K562 (cell line): ENCODE results near the gene URAD. TPM values are rescaled to one million over a fixed set of nuclear protein-coding genes. Genes with fewer than 3 reads are reported as not detected.

Experiments
- ATAC-seq: fragments of 200-7000 bp; cut with Tn5 transposase; 3 replicates; pipeline ENCODE4 v1.9.1; 2020; ENCODE audit warnings: moderate library complexity
- BruUV-seq: library from RNA; stranded (reverse); fragments of 400-500 nt; replicated peaks from 2 replicates; lab custom pipeline; 2021; lab: Mats Ljungman, UMichigan
- CTCF ChIA-PET: fragments of 300-600 bp; formaldehyde crosslinking; extraction: SDS; loops from one replicate; lab custom pipeline; 2021; ENCODE audit warnings: low intra/inter-chr PET ratio; lab: Yijun Ruan, JAX
- POLR2A ChIA-PET: fragments of 300-600, 350-650 bp; sonication (Branson Sonifier 250); formaldehyde crosslinking; extraction: SDS; loops from one replicate; lab custom pipeline; 2021; ENCODE audit warnings: antibody characterized with exemption, inconsistent platforms; lab: Yijun Ruan, JAX
- DNase-seq, 4 experiments: peaks; one replicate each; pipeline versions ENCODE4 v3.0.0 to v3.0.0-alpha.2; 2011 to 2018; ENCODE audit warnings: low spot score in 3 of 4, mixed read lengths in 3 of 4; ENCODE audit errors: extremely low read depth in 1 of 4
- FAIRE-seq: peaks from 2 replicates; lab custom pipeline; 2011; peaks lifted over from hg19 to GRCh38; lab: Jason Lieb, UNC
- H2AFZ ChIP-seq: 2 replicates; pipeline ENCODE4 v1.6.0; 2011; ENCODE audit warnings: low read depth, low read length, control low read depth, inconsistent platforms
- H3K27ac ChIP-seq: fragments of 200-600 bp; 3 replicates; pipeline ENCODE4 v1.8.0; 2011; ENCODE audit warnings: low read depth, mild to moderate bottlenecking, control low read depth, inconsistent platforms, low read length, moderate library complexity, mixed read lengths; ENCODE audit errors: extremely low read depth
- H3K27me3 ChIP-seq, 2 experiments: fragments of 300-600 bp in 1 of 2; 2 replicates in 1 of 2; 3 replicates in 1 of 2; pipeline versions ENCODE4 v1.6.0 to v1.8.0; 2011; ENCODE audit warnings: inconsistent platforms in 2 of 2, low read length in 2 of 2, mild to moderate bottlenecking in 1 of 2, mixed read lengths in 1 of 2, moderate library complexity in 1 of 2; ENCODE audit not compliant: control insufficient read depth in 2 of 2, insufficient read depth in 2 of 2
- H3K36me3 ChIP-seq: fragments of 300-600 bp; 3 replicates; pipeline ENCODE4 v1.8.0; 2011; ENCODE audit warnings: mild to moderate bottlenecking, low read length, inconsistent platforms; ENCODE audit not compliant: control insufficient read depth, insufficient read depth
- H3K4me1 ChIP-seq, 2 experiments: fragments of 200-600 bp in 1 of 2; replicated peaks in 1 of 2; 2 replicates in 1 of 2; 3 replicates in 1 of 2; pipeline versions ENCODE4 v1.5.1 to v1.8.0; 2011; ENCODE audit warnings: inconsistent platforms in 2 of 2, low read length in 2 of 2, mild to moderate bottlenecking in 1 of 2, mixed read lengths in 1 of 2, moderate library complexity in 1 of 2; ENCODE audit not compliant: control insufficient read depth in 2 of 2, insufficient read depth in 2 of 2
- H3K4me2 ChIP-seq: 2 replicates; pipeline ENCODE4 v1.6.1; 2011; ENCODE audit warnings: low read length, control low read depth, inconsistent platforms, mixed read lengths; ENCODE audit not compliant: insufficient read depth
- H3K4me3 ChIP-seq: fragments of 200-600 bp; sonication (generic), shearing (Covaris generic); 2 replicates; pipeline ENCODE4 v1.5.1; 2016; ENCODE audit warnings: control low read depth, inconsistent platforms
- H3K79me2 ChIP-seq: fragments of 200-600 bp; 3 replicates; pipeline ENCODE4 v1.8.0; 2011; ENCODE audit warnings: low read length, inconsistent platforms; ENCODE audit not compliant: control insufficient read depth, insufficient read depth
- H3K9ac ChIP-seq, 2 experiments: 2 replicates each; pipeline versions ENCODE4 v1.6.0 to v1.6.1; 2011; ENCODE audit warnings: low read depth in 2 of 2, low read length in 2 of 2, control low read depth in 1 of 2, inconsistent platforms in 1 of 2, mild to moderate bottlenecking in 1 of 2, mixed read lengths in 1 of 2; ENCODE audit not compliant: insufficient read depth in 1 of 2
- H3K9me1 ChIP-seq: one replicate; pipeline ENCODE4 v1.6.0; 2011; ENCODE audit warnings: inconsistent platforms, mild to moderate bottlenecking, low read length, moderate library complexity; ENCODE audit not compliant: control insufficient read depth, insufficient read depth
- H3K9me3 ChIP-seq: replicated peaks from 2 replicates; pipeline ENCODE4 v1.5.1; 2011; ENCODE audit warnings: low read depth, low read length, inconsistent platforms; ENCODE audit not compliant: control insufficient read depth, insufficient read depth
- H4K20me1 ChIP-seq: replicated peaks from 2 replicates; pipeline ENCODE4 v1.6.1; 2011; ENCODE audit warnings: low read length, inconsistent platforms, mixed read lengths; ENCODE audit not compliant: control insufficient read depth, insufficient read depth
- NFATC3 ChIP-seq: fragments of 450-650 bp; IDR thresholded peaks from 2 replicates; pipeline ENCODE4 v1.6.1; 2017; ENCODE audit warnings: mild to moderate bottlenecking
- NR3C1 ChIP-seq: sonication (generic); formaldehyde crosslinking; IDR thresholded peaks from 2 replicates; pipeline ENCODE4 v1.8.1; 2022; ENCODE audit warnings: missing genetic modification reagents
- SOX6 ChIP-seq: fragments of 450-650 bp; IDR thresholded peaks from 2 replicates; pipeline ENCODE4 v1.6.1; 2014; ENCODE audit warnings: mild to moderate bottlenecking
- SRF ChIP-seq, 2 experiments: fragments of 250-450, 450-650 bp in 1 of 2; sonication (Bioruptor Pico) in 1 of 2; sonication (generic) in 1 of 2; formaldehyde crosslinking; IDR thresholded peaks; 2 replicates each; pipeline versions ENCODE4 v1.5.0 to v1.5.1; 2020 to 2022; ENCODE audit warnings: mild to moderate bottlenecking in 1 of 2, missing genetic modification reagents in 1 of 2
- ZNF444 ChIP-seq: fragments of 250-450 bp; sonication (Bioruptor Pico); IDR thresholded peaks from 2 replicates; pipeline ENCODE4 v1.4.0; 2020; ENCODE audit warnings: mild to moderate bottlenecking, moderate library complexity
- WGBS: fragments of 100-300 bp; shearing (Covaris generic); methylation state at CpG from one replicate; pipeline ENCODE4 v1.1.6; 2016; ENCODE audit warnings: low coverage, mixed read lengths; ENCODE audit not compliant: insufficient coverage; ENCODE audit errors: missing lambda C conversion rate; 5-methylcytosine and 5-hydroxymethylcytosine counted together
- in situ Hi-C: fragments of 300-500 bp; cut with MboI; formaldehyde crosslinking; loops from 4 replicates; pipeline ENCODE4 v1.15.0; 2018; ENCODE audit warnings: inconsistent platforms, mixed read lengths
- intact Hi-C: fragments of 100-400 bp; cut with micrococcal nuclease; formaldehyde crosslinking; loops from 2 replicates; pipeline ENCODE4 v1.14.2; 2022
- polyA plus RNA-seq, 8 experiments: library from polyadenylated mRNA; depleted of rRNA in 4 of 8; stranded (reverse) in 5 of 8; unstranded in 3 of 8; fragments of >200 nt; fragmentation: Nextera tagmentation in 2 of 8; fragmentation: Illumina TruSeq in 1 of 8; extraction: Ambion mirVana in 2 of 8; extraction: Trizol in 1 of 8; gene quantifications; 2 replicates each; pipeline versions ENCODE4 v1.2.1 to v1.2.3, GENCODE V29; 2011 to 2014; ENCODE audit warnings: inconsistent platforms in 1 of 8, missing spikeins in 1 of 8
- total RNA-seq, 7 experiments: library from RNA; depleted of rRNA in 6 of 7; stranded (reverse); fragments of >200 nt in 6 of 7; fragmentation: Illumina TruSeq in 2 of 7; extraction: Trizol in 2 of 7; gene quantifications; 2 replicates each; pipeline versions ENCODE4 v1.2.1 to v1.2.3, GENCODE V29; 2011 to 2021; ENCODE audit warnings: low replicate concordance in 1 of 7
- TF ChIP-seq, protein P1 (sequence below): fragments of 250-450 bp; sonication (Bioruptor Pico); IDR thresholded peaks from 2 replicates; pipeline ENCODE4 v1.8.0; 2022; ENCODE audit warnings: moderate library complexity, mild to moderate bottlenecking, inconsistent platforms
- TF ChIP-seq, protein P2 (sequence below): fragments of 450-650 bp; formaldehyde crosslinking; conservative IDR thresholded peaks from 2 replicates; pipeline ENCODE4 v1.4.0; 2022; ENCODE audit warnings: mild to moderate bottlenecking, missing genetic modification characterization
- TF ChIP-seq, protein P3 (sequence below), 2 experiments: fragments of 450-650 bp in 1 of 2; sonication (generic) in 1 of 2; formaldehyde crosslinking; conservative IDR thresholded peaks; 2 replicates each; pipeline versions ENCODE4 v1.4.0 to v1.8.1; 2020 to 2022; ENCODE audit warnings: mild to moderate bottlenecking in 1 of 2, missing genetic modification reagents in 1 of 2

The URAD gene
- total and polyA plus RNA-seq, 9 of the 15 experiments (the other 6 are each of a cell fraction or from before 2014, with no cell fraction given), result not detected

DNA sequence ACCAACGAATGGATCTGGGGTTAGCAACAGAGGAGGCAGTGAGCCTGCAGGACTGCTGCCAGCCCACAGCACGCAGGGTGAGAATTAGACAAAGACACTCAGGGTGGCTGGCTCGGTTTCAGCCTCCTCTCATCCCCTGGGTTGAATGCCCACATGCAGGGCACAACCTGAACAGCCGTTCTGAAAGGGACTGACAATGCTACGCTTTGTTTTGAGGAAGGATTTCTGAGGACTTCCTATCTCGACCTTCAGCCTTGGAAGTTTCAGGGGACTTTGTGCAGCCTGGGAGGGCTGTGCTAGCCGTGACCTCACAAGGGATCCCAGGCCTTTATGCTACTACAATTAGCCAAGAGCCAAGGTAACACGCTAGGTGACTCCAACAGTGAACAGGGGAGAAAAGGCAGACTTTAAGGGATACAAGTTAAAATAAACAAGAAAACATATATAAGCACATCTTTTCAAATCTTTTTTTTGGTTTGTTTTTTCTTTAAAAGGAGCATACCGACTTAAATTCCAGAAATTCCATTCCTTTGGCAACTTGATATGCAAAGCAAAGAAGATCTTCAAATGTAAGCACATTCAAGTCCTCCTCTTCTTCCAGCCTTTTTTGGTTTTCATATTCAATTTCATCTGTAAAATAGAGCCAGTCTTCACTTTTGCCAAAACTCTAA lies 34.5 kb upstream of the URAD start (continued):
- TF ChIP-seq, protein P1, sequence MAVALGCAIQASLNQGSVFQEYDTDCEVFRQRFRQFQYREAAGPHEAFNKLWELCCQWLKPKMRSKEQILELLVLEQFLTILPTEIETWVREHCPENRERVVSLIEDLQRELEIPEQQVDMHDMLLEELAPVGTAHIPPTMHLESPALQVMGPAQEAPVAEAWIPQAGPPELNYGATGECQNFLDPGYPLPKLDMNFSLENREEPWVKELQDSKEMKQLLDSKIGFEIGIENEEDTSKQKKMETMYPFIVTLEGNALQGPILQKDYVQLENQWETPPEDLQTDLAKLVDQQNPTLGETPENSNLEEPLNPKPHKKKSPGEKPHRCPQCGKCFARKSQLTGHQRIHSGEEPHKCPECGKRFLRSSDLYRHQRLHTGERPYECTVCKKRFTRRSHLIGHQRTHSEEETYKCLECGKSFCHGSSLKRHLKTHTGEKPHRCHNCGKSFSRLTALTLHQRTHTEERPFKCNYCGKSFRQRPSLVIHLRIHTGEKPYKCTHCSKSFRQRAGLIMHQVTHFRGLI (CRISPR knock-in tag), result no peak
- TF ChIP-seq, protein P2, sequence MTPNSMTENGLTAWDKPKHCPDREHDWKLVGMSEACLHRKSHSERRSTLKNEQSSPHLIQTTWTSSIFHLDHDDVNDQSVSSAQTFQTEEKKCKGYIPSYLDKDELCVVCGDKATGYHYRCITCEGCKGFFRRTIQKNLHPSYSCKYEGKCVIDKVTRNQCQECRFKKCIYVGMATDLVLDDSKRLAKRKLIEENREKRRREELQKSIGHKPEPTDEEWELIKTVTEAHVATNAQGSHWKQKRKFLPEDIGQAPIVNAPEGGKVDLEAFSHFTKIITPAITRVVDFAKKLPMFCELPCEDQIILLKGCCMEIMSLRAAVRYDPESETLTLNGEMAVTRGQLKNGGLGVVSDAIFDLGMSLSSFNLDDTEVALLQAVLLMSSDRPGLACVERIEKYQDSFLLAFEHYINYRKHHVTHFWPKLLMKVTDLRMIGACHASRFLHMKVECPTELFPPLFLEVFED, result no peak
- TF ChIP-seq SOX6 (no peak), NFATC3 (no peak)
- TF ChIP-seq, protein P3, sequence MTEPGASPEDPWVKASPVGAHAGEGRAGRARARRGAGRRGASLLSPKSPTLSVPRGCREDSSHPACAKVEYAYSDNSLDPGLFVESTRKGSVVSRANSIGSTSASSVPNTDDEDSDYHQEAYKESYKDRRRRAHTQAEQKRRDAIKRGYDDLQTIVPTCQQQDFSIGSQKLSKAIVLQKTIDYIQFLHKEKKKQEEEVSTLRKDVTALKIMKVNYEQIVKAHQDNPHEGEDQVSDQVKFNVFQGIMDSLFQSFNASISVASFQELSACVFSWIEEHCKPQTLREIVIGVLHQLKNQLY (CRISPR knock-in tag; conservative IDR thresholded peaks at IDR 0.05), result no peak

DNA sequence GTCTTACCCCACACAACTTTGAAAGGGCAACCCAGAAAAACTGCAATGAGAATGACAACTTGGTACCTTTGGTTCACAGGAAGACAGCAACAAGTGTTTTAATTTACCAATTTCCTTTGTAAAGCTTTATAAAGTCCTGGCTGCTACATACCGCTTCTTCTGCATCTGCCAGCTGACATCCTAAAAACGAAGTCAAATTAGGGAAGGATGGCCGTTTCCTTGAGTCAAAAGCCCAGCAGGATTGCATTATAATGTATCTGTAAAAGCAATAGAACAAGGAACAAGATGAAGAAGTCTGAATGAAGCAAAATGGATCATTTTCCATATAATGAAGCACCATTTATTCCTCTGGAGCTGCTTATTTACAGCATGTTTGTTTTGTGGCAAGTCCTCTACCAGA lies 25.8 kb upstream of the URAD start:
- no peak for DNase-seq
- no TSS peak for BruUV-seq
- in situ Hi-C loops (no loop called here), intact Hi-C loops (no loop called here)
- H3K79me2 ChIP-seq, result no peaks in the 10 kb centered on the region
- H3K9me3 ChIP-seq, result no peaks in the 10 kb centered on the region
- H3K4me1 ChIP-seq, result no peaks in the 10 kb centered on the region
- no peak overlapping the region for H3K27ac ChIP-seq
- FAIRE-seq, result no peak
- ChIA-PET POLR2A (no interaction called here), CTCF (no interaction called here)
- no peak overlapping the region for H3K9ac ChIP-seq
- no peaks in the 10 kb centered on the region for H3K36me3 ChIP-seq
- H3K4me2 ChIP-seq, result no peak overlapping the region
- H4K20me1 ChIP-seq, result no peaks in the 10 kb centered on the region
- no peak overlapping the region for H3K4me3 ChIP-seq
- H2AFZ ChIP-seq, result no peak overlapping the region
- no peaks in the 10 kb centered on the region for H3K9me1 ChIP-seq
- peaks cover 2 to 7% of the 10 kb centered on the region in 2 experiments; a peak in 3 of 5 replicates for H3K27me3 ChIP-seq
- no peak for TF ChIP-seq NR3C1 (CRISPR knock-in tag)
- TF ChIP-seq ZNF444, result no peak
- no peak for TF ChIP-seq SRF (CRISPR knock-in tag; IDR thresholded peaks at IDR 0.05)
- WGBS, result 0% methylated on average over 3 of the region's 3 CpGs
- ATAC-seq, result no peak
